GM13977 (cell line): ENCODE measurements around the gene SULF2.
A peak's percentile ranks its signal among the peaks of the same experiment; 100 is the strongest.
"Not testable (repeated sequence)": the region's sequence is repeated elsewhere in the genome, so short reads cannot be mapped to it uniquely, and the experiment has no call there.

Experiments used
- DNase-seq: peaks from one replicate; pipeline ENCODE4 v3.0.0; 2012; ENCODE audit warnings: low spot score
- CTCF ChIP-seq: IDR thresholded peaks from 2 replicates; pipeline ENCODE4 v1.5.1; 2012; ENCODE audit warnings: mild to moderate bottlenecking, control low read depth; ENCODE audit not compliant: insufficient read depth; ENCODE audit errors: extremely low read depth, missing control alignments
- in situ Hi-C: fragments of 300-500 bp; cut with MboI; formaldehyde crosslinking; loops from one replicate; pipeline ENCODE4 v1.12.0; 2022; ENCODE audit warnings: low sequenced_read_pairs, low pct_unique_long_range_greater_than_20kb, mixed read lengths, inconsistent platforms; ENCODE audit not compliant: unreplicated experiment

Gene SULF2

GRCh38 chr20:47785311-47785853 lies at the start of gene SULF2:
Gene SULF2 (minus strand): TSS chr20:47785481. CDS start chr20:47757363, 28,118 bp downstream.
- TF ChIP-seq CTCF: no peak
- in situ Hi-C loops: loop anchor here (25.0 kb wide), 1 partner anchor 827 kb away; no protein-coding TSS in a partner anchor
- DNase-seq: peak; percentile 63

GRCh38 chr20:47831675-47832074 lies 46.4 kb upstream of the SULF2 start:
- DNase-seq, in situ Hi-C loops: not testable (repeated sequence)

GRCh38 chr20:47826716-47827115 lies 41.4 kb upstream of the SULF2 start:
- DNase-seq, in situ Hi-C loops: not testable (repeated sequence)

- in situ Hi-C loops, DNase-seq: not testable (repeated sequence)
Observed at GRCh38 chr20:47826006-47826405, 40.7 kb upstream of the SULF2 start.

GRCh38 chr20:47825011-47825762 lies 39.9 kb upstream of the SULF2 start:
- DNase-seq: no peak
- in situ Hi-C loops: no loop called here
- no peak for TF ChIP-seq CTCF

- DNase-seq, in situ Hi-C loops: not testable (repeated sequence)
Observed at GRCh38 chr20:47823941-47824340, 38.7 kb upstream of the SULF2 start.

- in situ Hi-C loops: no loop called here
- no peak for DNase-seq
- TF ChIP-seq CTCF: no peak
Observed at GRCh38 chr20:47821481-47822100, 36.3 kb upstream of the SULF2 start.

- in situ Hi-C loops: no loop called here
- TF ChIP-seq CTCF: no peak
- DNase-seq: no peak
Observed at GRCh38 chr20:47818996-47819609, 33.8 kb upstream of the SULF2 start.
